Measurements from ENCODE around the gene PIGH. TPM values are rescaled to one million over a fixed set of nuclear protein-coding genes. Genes with fewer than 3 reads are reported as not detected.
"Not testable (repeated sequence)": the region's sequence is repeated elsewhere in the genome, so short reads cannot be mapped to it uniquely, and the experiment has no call there.

Gene PIGH
- total RNA-seq, 1 donor from 2014 or later, result 25.3 TPM

- no peak for DNase-seq
Measured at GRCh38 chr14:67551123-67551522, 48.9 kb downstream of the PIGH start.

GRCh38 chr14:67549734-67550133, 50.3 kb downstream of the PIGH start:
- DNase-seq, result no peak

GRCh38 chr14:67547224-67547780, 52.8 kb downstream of the PIGH start:
- DNase-seq, result no peak

GRCh38 chr14:67544590-67544989, 55.5 kb downstream of the PIGH start:
- DNase-seq, result no peak

- not testable (repeated sequence) for DNase-seq
Measured at GRCh38 chr14:67542620-67543019, 57.4 kb downstream of the PIGH start.

- DNase-seq, result no peak
Measured at GRCh38 chr14:67541448-67542387, 58.4 kb downstream of the PIGH start.

Small RNA genes lying within 50 kb of the gene (small RNA-seq; reads per million reads assigned to genes)
- gene AL132640.3 (not detected), gene RF00019 (not detected)

Other genes with a start within 250 kb of the PIGH start
- gene ATP6V1D, start 240.5 kb downstream of the PIGH start, total RNA-seq, result 152 TPM
- gene EIF2S1, start 239.9 kb downstream of the PIGH start, total RNA-seq, result 92.8 TPM
- gene PLEK2, start 188.1 kb downstream of the PIGH start, total RNA-seq, result 0.47 TPM
- 23.9 TPM for gene TMEM229B, start 111.5 kb downstream of the PIGH start, total RNA-seq
- gene PLEKHH1, start 67.0 kb downstream of the PIGH start, total RNA-seq, result 5.5 TPM
- gene ARG2, start 19.7 kb upstream of the PIGH start, total RNA-seq, result 49.0 TPM
- gene VTI1B, start 74.4 kb upstream of the PIGH start, total RNA-seq, result 42.3 TPM
- gene RDH11, start 95.5 kb upstream of the PIGH start, total RNA-seq, result 128 TPM
- gene RDH12, start 101.6 kb upstream of the PIGH start, total RNA-seq, result 0.31 TPM
- 22.0 TPM for gene ZFYVE26, start 216.3 kb upstream of the PIGH start, total RNA-seq
- 9.8 TPM for gene RAD51B, start 219.5 kb upstream of the PIGH start, total RNA-seq

Measured in occipital lobe (tissue), 3 donors.